ENCODE results near the gene SLC9C1. TPM values are rescaled to one million over a fixed set of nuclear protein-coding genes. Genes with fewer than 3 reads are reported as not detected.
A peak's percentile ranks its signal among the peaks of the same experiment; 100 is the strongest.

SLC9C1 gene
- total and polyA plus RNA-seq, 2 donors (not counting 1 experiment from before 2014, with no cell fraction given), result under 0.01 TPM; not detected in 1

DNA sequence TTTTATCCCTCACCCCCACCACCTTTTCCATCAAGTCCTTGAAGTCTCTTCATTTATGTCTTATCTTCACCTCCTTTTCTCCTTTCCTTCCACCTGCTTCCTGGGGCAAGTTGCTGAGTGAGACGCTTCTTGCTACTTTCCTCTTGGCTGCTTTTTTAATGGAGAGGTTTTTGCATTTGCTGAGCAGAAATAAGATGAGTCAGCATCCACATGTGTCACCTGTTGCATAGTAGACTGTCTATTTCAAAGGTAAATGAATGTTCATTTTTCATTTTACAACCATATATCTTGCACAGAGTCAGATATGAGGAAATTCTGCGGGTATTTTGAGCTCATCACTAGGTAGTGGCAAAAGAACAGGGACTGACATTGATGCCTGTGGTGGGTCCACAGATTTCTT is 189.2 kb downstream of the SLC9C1 start:
- DNase-seq (ENCODE audit: low read depth in 2 of 2), result no peak
- Histone ChIP-seq H3K9me3 (ENCODE audit: control insufficient read depth, insufficient read depth, low read depth, low read length) (no peaks in the 10 kb centered on the region), H4K20me1 (ENCODE audit: control insufficient read depth, extremely low read depth, insufficient read depth, low read length) (no peaks in the 10 kb centered on the region), H3K27me3 (ENCODE audit: control insufficient read depth, insufficient read depth, low read length) (no peaks in the 10 kb centered on the region), H3K79me2 (ENCODE audit: control insufficient read depth, insufficient read depth, low read length) (no peaks in the 10 kb centered on the region), H2AFZ (ENCODE audit: low read length) (no peak overlapping the region), H3K4me3 (replicated peaks in 1 of 4; ENCODE audit: control extremely low read depth in 1 of 4, insufficient read depth in 1 of 4, low read depth in 3 of 4, low read length in 4 of 4) (no peak overlapping the region), H3K4me2 (ENCODE audit: extremely low read depth, insufficient read depth, low read length) (no peak overlapping the region), H3K9ac (ENCODE audit: insufficient read depth, low read length) (no peak overlapping the region), H3K27ac (ENCODE audit: insufficient read depth, low read length) (no peak overlapping the region), H3K36me3 (ENCODE audit: control insufficient read depth, insufficient read depth, low read length) (no peaks in the 10 kb centered on the region), H3K4me1 (ENCODE audit: control insufficient read depth, extremely low read depth, insufficient read depth, low read length) (peaks cover 2% of the 10 kb centered on the region)
- TF ChIP-seq, protein P1, sequence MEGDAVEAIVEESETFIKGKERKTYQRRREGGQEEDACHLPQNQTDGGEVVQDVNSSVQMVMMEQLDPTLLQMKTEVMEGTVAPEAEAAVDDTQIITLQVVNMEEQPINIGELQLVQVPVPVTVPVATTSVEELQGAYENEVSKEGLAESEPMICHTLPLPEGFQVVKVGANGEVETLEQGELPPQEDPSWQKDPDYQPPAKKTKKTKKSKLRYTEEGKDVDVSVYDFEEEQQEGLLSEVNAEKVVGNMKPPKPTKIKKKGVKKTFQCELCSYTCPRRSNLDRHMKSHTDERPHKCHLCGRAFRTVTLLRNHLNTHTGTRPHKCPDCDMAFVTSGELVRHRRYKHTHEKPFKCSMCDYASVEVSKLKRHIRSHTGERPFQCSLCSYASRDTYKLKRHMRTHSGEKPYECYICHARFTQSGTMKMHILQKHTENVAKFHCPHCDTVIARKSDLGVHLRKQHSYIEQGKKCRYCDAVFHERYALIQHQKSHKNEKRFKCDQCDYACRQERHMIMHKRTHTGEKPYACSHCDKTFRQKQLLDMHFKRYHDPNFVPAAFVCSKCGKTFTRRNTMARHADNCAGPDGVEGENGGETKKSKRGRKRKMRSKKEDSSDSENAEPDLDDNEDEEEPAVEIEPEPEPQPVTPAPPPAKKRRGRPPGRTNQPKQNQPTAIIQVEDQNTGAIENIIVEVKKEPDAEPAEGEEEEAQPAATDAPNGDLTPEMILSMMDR (conservative IDR thresholded peaks at IDR 0.05 in 1 of 2, IDR thresholded peaks at IDR 0.05 in 1 of 2; ENCODE audit: low read depth in 1 of 2, low read length in 2 of 2), result no peak
- TF ChIP-seq EZH2 (IDR thresholded peaks at IDR 0.05; ENCODE audit: low read length, missing control alignments), result no peak

DNA sequence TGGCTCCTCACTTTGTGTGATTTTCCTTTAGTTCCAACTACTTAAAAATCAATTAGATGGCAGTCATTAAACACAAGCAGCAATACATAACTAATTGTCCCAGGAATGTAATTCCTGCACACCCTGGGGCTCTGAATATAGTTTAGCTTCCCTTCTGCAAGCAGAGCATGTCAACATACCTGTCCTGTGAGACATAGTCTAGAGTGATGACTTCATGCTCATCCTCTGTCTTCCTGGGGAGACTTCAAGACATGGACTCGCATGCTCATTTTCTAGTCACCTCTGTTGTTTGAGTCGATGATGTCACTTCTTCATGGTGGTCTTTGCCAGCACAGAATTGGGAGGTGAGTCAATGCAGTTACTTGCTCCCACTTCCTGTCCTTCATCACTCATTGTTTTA is 192.1 kb downstream of the SLC9C1 start:
- no peak for TF ChIP-seq EZH2 (IDR thresholded peaks at IDR 0.05; ENCODE audit: low read length, missing control alignments)
- TF ChIP-seq, protein P1 (conservative IDR thresholded peaks at IDR 0.05 in 1 of 2, IDR thresholded peaks at IDR 0.05 in 1 of 2; ENCODE audit: low read depth in 1 of 2, low read length in 2 of 2), result no peak
- Histone ChIP-seq H3K4me2 (ENCODE audit: extremely low read depth, insufficient read depth, low read length) (no peak overlapping the region), H3K4me1 (ENCODE audit: control insufficient read depth, extremely low read depth, insufficient read depth, low read length) (peaks cover 6% of the 10 kb centered on the region), H3K9me3 (ENCODE audit: control insufficient read depth, insufficient read depth, low read depth, low read length) (no peaks in the 10 kb centered on the region), H3K9ac (ENCODE audit: insufficient read depth, low read length) (no peak overlapping the region), H3K4me3 (replicated peaks in 1 of 4; ENCODE audit: control extremely low read depth in 1 of 4, insufficient read depth in 1 of 4, low read depth in 3 of 4, low read length in 4 of 4) (no peak overlapping the region), H3K36me3 (ENCODE audit: control insufficient read depth, insufficient read depth, low read length) (no peaks in the 10 kb centered on the region), H3K27ac (ENCODE audit: insufficient read depth, low read length) (no peak overlapping the region), H3K79me2 (ENCODE audit: control insufficient read depth, insufficient read depth, low read length) (no peaks in the 10 kb centered on the region), H3K27me3 (ENCODE audit: control insufficient read depth, insufficient read depth, low read length) (no peaks in the 10 kb centered on the region), H4K20me1 (ENCODE audit: control insufficient read depth, extremely low read depth, insufficient read depth, low read length) (no peaks in the 10 kb centered on the region), H2AFZ (ENCODE audit: low read length) (no peak overlapping the region)
- DNase-seq (ENCODE audit: low read depth in 2 of 2), result peak; percentile 20 to 94

DNA sequence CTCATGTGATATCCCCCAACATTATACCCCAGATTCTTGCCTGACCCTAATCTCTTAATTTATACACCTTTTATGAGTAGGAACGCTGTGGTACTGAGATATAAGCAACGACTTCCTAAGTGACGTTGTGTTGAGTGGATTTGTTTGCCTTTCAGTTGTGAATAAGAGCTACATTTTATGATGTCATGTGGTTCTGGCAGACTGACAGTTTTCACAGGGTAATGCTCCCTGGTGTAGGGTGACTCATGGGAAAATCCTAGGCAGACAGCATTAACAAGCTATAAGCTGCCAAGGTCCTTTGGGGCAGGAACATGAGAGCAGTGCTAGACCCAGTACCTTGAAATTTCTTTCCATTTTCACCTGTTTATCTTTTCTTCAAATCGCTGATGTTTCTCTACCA is 196.6 kb downstream of the SLC9C1 start:
- TF ChIP-seq EZH2 (IDR thresholded peaks at IDR 0.05; ENCODE audit: low read length, missing control alignments), result no peak
- TF ChIP-seq, protein P1 (conservative IDR thresholded peaks at IDR 0.05 in 1 of 2, IDR thresholded peaks at IDR 0.05 in 1 of 2; ENCODE audit: low read depth in 1 of 2, low read length in 2 of 2), result no peak
- H3K27me3 ChIP-seq (ENCODE audit: control insufficient read depth, insufficient read depth, low read length), result no peaks in the 10 kb centered on the region
- no peaks in the 10 kb centered on the region for H4K20me1 ChIP-seq (ENCODE audit: control insufficient read depth, extremely low read depth, insufficient read depth, low read length)
- H3K79me2 ChIP-seq (ENCODE audit: control insufficient read depth, insufficient read depth, low read length), result no peaks in the 10 kb centered on the region
- no peak overlapping the region for H3K4me3 ChIP-seq (replicated peaks in 1 of 4; ENCODE audit: control extremely low read depth in 1 of 4, insufficient read depth in 1 of 4, low read depth in 3 of 4, low read length in 4 of 4)
- no peak overlapping the region for H3K27ac ChIP-seq (ENCODE audit: insufficient read depth, low read length)
- DNase-seq (ENCODE audit: low read depth in 2 of 2), result peak; percentile 99
- H3K9me3 ChIP-seq (ENCODE audit: control insufficient read depth, insufficient read depth, low read depth, low read length), result no peaks in the 10 kb centered on the region
- H3K9ac ChIP-seq (ENCODE audit: insufficient read depth, low read length), result no peak overlapping the region
- peak overlapping the region; percentile 38 for H3K4me2 ChIP-seq (ENCODE audit: extremely low read depth, insufficient read depth, low read length)
- H2AFZ ChIP-seq (ENCODE audit: low read length), result no peak overlapping the region
- H3K4me1 ChIP-seq (ENCODE audit: control insufficient read depth, extremely low read depth, insufficient read depth, low read length), result peaks cover 6% of the 10 kb centered on the region
- H3K36me3 ChIP-seq (ENCODE audit: control insufficient read depth, insufficient read depth, low read length), result no peaks in the 10 kb centered on the region
